ENCODE results near the gene TLR4. TPM values are rescaled to one million over a fixed set of nuclear protein-coding genes. Genes with fewer than 3 reads are reported as not detected.

TLR4 gene
- total and polyA plus RNA-seq, 8 donors: 0.29 to 24.8 (median 3.1) TPM

DNA sequence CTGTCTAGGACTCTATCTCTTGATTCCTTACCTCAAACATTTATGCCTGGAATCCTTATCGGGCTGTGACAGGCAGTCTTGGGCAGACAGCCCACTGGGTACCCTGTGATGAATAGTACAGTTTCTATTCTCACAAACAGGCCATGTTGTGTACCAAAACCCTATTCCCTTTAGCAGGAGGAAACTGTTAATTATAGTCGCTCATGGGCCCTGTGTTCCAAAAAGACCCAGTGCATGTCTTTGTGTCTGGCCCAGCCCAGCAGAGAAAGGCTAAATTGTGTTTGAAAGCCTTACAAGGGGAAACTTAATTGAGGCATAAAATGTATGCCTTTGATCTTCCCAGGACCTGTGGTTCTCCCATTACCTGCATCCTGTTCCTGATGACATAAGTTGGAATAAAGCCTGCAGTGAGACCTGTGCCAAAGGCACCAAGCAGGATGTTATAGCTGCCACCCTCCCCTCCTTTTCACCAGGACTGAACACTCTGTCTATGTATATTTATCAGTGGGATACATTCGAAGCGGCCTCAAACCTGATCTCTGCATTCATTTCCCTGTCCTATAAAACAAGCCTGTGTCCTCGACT is 43.3 kb downstream of the TLR4 start:
- Histone ChIP-seq H3K4me1 (peaks cover 0 to 10% (median 6%) of the 10 kb centered on the region in 4 donors), H3K36me3 (no peaks in the 10 kb centered on the region), H3K4me3 (no peak overlapping the region), H3K27me3 (peaks cover 0 to 54% (median 16%) of the 10 kb centered on the region in 3 donors), H3K9me3 (no peaks in the 10 kb centered on the region), H3K27ac (no peak overlapping the region)
- intact Hi-C loops (cut with DNase I; ENCODE audit: low total_unique reads): no loop called here
- TF ChIP-seq POLR2A (IDR thresholded peaks at IDR 0.05) (no peak), EP300 (IDR thresholded peaks at IDR 0.05) (no peak), CTCF (IDR thresholded peaks at IDR 0.05) (no peak), POLR2AphosphoS5 (IDR thresholded peaks at IDR 0.05) (no peak)
- WGBS, 5 donors: 63 to 87% (median 79%) methylated on average over 5 of the region's 5 CpGs
- no peak for DNase-seq

DNA sequence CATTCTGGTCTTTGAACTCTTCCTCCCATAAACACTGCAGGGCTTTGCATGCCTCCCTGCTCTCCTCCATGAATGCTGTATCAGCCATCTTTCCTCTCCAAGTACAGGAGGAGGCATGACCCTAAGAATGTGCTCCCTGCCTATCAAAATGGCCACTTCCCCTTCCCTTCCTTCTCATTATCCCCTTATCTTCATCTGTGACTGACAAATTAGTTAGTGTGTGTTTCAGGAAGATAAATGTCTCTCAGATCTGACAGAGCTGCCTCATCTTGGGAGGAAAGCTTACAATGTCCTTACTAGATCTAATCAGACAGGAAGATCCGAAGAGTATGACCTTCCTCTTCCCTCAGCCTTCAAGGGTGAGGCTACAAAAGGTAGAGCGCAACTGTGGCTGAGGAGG is 46.2 kb downstream of the TLR4 start:
- Histone ChIP-seq H3K27ac (no peak overlapping the region), H3K4me1 (peaks cover 0 to 2% (median 0%) of the 10 kb centered on the region in 4 donors), H3K36me3 (no peaks in the 10 kb centered on the region), H3K9me3 (no peaks in the 10 kb centered on the region), H3K4me3 (no peak overlapping the region), H3K27me3 (peaks cover 0 to 35% (median 4%) of the 10 kb centered on the region in 3 donors)
- whole genome bisulfite sequencing, 5 donors: 53 to 85% (median 60%) methylated on average over 2 of the region's 2 CpGs
- TF ChIP-seq CTCF (IDR thresholded peaks at IDR 0.05): no peak
- no peak for TF ChIP-seq POLR2A (IDR thresholded peaks at IDR 0.05)
- no peak for TF ChIP-seq POLR2AphosphoS5 (IDR thresholded peaks at IDR 0.05)
- no peak for TF ChIP-seq EP300 (IDR thresholded peaks at IDR 0.05)
- intact Hi-C loops (cut with DNase I; ENCODE audit: low total_unique reads): no loop called here
- DNase-seq: no peak

GRCh38 chr9:117752894-117753293 is 48.7 kb downstream of the TLR4 start:
- no peak for DNase-seq
- TF ChIP-seq POLR2AphosphoS5 (IDR thresholded peaks at IDR 0.05) (no peak), CTCF (IDR thresholded peaks at IDR 0.05) (no peak)
- Histone ChIP-seq H3K4me1 (no peaks in the 10 kb centered on the region), H3K4me3 (no peak overlapping the region), H3K27me3 (peaks cover 0 to 10% (median 0%) of the 10 kb centered on the region in 3 donors), H3K9me3 (no peaks in the 10 kb centered on the region), H3K27ac (no peak overlapping the region), H3K36me3 (no peaks in the 10 kb centered on the region)
- intact Hi-C loops (cut with DNase I; ENCODE audit: low total_unique reads): no loop called here
- WGBS, 5 donors: 86 to 96% (median 90%) methylated on average over 2 of the region's 2 CpGs

DNA sequence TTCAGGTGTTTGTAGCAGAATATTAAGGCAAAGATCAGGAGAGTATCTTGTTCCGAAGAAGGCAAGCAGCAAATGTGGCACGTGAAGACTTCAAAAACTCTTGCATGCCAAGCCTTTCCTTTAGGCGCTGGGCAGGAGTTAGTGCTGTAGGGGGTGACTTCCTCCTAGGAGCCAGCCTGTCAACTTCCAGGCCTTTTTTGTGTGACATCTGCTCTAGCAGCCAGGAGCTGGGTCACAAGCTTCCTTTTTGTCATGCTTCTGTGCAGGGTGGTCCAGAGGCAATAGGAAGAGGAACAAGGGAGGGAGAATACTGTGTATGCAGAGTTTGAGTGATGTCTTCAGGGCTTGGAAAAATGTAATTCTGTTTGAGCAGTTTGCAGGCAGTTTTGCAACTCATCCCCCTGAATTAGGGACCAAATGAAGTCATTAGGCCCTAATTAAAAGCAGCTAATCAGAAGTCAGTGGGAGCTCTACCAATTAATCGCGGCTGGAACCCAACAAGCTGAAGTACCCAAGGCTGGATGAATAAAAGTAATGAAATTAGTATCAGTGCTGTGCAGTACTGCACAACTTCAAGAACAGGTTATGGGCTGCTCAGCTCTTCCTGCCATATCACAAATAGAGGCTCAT is 53.5 kb downstream of the TLR4 start:
- no peak overlapping the region for H3K27ac ChIP-seq
- intact Hi-C loops (cut with DNase I; ENCODE audit: low total_unique reads): no loop called here
- 54 to 76% (median 67%) methylated on average over 5 of the region's 5 CpGs for WGBS, 5 donors
- no peaks in the 10 kb centered on the region for H3K4me1 ChIP-seq
- no peak for TF ChIP-seq CTCF (IDR thresholded peaks at IDR 0.05)
- TF ChIP-seq POLR2AphosphoS5 (IDR thresholded peaks at IDR 0.05): no peak
- no peak for TF ChIP-seq POLR2A (IDR thresholded peaks at IDR 0.05)
- no peak for DNase-seq
- no peaks in the 10 kb centered on the region for H3K27me3 ChIP-seq
- no peaks in the 10 kb centered on the region for H3K36me3 ChIP-seq
- H3K4me3 ChIP-seq: no peak overlapping the region
- no peaks in the 10 kb centered on the region for H3K9me3 ChIP-seq

Measured in stomach (tissue), 9 donors.